ENCODE results near the gene PRCD.

PRCD gene, protein sequence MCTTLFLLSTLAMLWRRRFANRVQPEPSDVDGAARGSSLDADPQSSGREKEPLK

DNA sequence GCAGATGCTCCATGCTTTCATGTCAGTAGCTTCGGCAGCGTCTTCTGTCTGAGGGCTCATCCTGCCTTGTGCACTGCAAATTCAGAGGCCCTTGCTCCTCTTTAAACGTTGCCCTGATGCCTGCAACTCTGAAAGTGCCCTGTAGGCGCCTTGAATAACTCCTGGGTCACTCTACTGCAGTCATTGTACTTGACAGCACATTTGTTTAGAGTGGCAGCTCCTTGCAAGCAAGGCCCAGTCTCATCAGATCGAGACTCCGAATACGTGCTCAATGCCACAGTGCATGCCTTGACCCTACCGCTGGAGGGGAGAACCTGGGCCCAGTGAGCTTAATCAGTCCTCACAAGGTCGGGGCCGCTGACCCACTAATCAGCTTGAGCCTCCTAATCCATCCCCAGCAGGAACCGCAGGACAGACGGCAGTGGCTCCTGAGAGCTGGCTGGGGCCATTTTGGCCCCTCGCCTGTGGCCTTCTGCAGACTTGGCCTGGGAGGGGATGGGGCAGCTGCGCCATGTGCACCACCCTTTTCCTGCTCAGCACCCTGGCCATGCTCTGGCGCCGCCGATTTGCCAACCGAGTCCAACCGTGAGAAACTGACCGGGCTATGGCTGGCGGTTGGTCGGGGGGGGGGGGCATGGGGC is at the start of gene PRCD:
Gene PRCD, plus strand, starts transcription at position 414 of the 641 bp plus-strand sequence. Its CDS starts 98 bp downstream, at position 512.
- DNase-seq, result no peak

DNA sequence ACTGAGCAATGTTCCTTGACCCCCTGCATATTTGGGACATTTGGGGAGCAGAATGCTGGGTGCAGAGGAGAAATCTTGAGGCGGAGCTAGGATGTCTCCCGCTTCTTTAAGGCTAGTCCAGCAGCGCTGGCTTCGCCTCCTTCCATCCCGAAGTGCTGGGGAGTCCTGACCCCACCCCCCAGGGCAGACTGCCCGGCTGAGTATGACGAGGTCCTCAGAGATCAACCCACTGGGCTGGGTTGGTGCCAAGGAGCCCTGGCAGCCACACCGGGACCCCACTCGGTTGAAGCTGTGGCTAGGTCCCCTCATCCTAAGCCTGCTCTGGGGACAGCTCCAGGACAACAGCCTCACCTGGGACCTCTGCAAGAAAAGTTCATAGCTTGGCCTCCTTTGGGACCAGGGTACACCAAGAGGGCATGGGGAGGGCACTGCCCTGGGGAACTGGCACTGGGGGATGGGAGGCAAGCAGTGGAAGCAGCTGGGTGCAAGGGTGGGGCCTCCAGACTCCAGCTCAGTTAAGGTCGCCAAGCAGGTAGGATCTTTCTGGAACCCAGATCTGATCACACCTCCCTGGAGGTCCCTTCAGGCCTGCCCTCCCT is 49.6 kb upstream of the PRCD start:
- no peak for DNase-seq

DNA sequence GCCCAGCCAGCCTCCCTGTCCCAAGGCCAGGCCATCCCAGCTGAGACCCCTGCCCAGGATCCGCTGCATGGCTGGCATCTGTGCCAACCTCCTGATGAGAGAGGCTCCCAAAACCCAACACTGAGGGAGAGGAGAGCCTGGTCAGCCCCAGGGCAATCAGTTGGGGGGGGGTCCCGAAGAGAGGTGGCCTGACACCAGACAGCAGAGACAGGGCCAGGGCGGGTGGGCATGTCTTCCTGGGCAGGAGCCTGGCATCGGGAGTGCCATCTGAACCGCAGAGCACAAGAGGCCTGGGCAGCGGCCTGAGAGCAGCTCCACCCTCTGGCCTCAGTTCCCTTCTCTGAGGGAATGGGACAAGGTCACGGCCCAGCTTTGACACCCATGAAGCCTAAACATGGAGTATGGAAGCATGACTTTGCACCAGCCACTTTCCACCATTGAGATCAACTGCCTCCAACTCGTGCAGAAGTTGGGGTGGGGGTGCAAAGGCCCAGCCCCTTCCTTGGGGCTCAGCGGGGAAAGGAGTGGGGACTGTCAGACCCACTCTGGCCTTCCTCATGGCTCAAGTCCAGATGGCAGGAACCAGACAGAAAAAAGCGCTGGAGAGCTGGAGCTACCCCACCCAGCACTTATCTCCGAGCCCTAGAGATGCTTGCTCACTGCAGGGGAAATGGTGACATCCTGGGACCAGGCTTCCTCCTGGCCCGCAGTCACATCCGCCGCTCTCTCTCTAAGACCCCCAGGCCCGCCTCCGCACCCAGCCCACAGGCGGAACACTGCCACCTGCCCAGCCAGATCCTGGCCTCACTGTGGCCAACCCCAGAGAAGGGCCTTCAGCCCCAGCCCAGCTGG is 48.3 kb upstream of the PRCD start:
- no peak for DNase-seq

DNA sequence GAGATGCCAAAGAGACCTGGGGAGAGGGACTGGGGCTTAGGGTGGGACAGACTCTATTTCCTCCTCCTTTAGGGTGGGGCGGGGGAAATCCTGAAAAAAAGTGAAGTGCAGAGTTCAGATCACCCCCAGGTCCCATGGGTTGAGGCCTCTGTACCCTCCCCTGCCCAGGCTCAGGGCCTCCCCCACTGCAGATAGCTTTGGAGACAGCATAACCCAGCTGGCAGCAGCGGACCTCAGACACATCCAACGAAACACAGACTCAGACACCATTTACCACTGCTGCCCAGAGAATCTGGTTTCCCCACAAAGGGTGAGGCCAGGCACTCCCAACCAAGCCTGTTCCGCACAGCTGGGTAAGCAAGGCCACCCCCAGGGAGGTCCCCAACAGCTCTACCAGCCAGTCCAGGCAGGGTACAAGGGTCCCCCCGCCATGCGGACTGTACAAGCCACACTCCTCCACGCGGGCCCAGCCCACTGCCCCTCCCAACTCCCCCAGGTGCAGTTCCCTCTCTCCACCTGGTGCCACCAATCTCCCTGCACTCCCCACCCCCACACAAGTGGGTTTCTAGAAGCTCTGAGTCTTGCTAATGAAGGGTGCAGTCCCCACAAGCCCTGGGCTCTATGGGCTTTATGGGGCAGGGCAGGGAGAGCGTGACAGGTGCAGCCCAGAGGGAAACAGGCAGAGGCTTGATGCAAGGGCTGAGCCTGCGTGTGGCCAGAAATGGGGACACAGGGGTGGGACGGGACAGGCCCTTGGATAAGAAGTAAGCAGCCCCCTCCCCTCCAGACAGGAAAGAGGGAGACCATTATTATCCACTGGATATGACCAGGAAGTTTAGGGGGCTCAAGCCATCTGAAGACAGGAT is 47.5 kb upstream of the PRCD start:
- DNase-seq, result peak; percentile 11

DNA sequence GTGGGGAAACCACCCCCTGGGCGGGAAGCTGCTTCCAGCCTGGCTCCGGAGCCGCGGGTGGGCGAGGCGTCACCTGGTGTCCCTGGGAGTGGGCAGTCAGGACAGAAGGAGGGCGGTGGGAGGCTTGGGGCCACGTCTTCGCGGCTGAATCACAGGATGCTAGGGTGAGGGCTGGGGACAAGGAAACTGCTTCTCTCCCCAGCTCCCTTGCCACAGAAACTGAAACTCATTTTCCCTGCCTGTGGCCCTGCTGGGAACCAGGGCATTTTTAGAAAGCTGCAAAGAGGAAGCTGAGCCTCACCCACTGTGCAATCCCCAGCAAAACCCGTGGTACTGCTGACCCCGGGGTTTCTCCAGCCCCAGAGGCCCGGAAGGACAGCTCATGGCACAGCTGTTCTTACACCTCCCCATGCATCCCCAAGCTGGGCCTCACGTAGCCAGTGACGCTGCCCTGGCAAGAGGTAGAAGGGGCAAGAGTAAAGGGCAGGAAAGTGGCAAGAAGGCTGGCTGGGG is 46.8 kb upstream of the PRCD start:
- DNase-seq, result peak; percentile 1

DNA sequence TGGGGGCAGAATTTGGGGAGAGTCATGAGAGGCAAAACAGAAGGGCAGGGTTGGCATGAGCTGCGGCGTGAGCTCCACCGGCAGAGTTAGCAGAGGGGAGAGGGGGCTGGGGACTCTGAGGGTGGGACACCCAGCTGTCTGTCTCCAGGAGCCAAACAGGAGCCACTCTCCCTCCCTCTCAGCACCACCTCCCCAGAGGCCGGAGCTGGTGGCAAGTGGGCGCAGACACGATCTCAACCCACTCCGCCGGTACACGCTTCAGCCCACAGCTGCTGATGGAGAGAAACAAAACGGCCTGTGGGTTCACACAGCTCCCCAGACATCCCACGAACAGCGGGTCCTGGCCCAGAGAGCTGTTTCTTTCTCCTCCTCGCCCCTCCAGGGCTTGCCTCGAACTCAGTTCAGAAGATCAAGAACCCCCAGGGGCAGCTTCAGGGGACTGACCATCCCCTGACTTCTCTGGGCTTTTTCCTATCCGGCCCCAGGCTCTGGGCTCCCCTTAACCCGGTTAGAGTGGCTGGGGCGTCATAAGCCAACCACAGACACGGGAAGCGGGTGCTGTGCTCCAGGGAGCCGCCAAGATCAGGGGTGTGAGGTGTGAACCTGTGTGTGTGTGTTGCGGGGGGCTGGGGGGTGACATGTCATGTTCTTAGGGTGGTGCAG is 46.2 kb upstream of the PRCD start:
- no peak for DNase-seq

DNA sequence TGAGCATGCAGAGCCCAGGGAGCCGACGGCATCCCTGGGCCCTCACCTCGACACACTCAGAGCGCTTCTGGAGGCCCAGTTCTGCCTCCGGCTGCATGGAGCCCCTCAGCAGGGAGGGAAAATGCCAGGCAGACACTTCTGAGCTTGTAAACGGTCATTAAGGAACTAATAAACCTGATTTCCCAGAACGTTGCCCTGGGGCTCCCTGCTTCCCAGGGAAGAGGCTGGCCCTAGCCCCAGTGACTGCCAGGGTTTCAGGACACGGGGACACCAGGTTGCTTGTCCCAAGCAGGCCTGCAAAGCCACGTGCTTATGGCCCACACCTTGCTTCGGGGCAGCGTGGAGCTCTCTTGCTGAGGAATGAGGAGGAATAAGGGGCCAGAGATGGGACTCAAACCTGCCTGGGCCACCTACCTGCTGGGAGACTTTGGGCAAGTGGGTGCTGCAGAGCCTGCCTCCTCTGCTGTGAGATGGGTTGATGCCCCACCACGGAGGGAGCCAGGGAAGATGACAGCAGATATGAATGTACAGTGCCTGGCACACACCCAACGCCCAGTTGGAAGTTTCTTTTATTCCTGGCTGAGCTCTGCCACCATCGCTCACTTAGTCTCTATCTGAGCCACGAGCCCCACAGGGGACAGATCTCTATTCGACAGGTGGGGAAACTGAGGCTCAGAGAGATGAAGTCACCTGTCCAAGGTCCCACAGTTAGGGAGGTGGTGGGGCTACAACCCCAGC is 44.0 kb upstream of the PRCD start:
- no peak for DNase-seq

DNA sequence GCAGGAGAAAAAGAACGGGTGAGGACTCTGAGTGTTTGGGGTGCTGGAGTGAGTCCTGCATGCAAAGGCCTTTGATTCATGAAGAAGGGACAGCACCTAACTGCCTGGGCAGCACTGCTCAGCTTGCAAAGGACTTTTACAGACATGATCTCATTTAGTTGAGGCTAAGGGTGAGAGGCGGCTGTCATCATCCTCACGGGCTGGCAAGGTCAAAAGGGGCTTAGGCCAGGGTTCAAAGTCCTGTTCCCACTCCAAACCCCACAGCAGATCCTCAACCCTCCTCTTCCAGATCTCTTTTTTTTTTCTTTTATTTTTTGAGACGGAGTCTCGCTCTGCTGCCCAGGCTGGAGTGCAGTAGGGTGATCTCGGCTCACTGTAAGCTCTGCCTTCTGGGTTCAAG is 43.4 kb upstream of the PRCD start:
- no peak for DNase-seq

DNA sequence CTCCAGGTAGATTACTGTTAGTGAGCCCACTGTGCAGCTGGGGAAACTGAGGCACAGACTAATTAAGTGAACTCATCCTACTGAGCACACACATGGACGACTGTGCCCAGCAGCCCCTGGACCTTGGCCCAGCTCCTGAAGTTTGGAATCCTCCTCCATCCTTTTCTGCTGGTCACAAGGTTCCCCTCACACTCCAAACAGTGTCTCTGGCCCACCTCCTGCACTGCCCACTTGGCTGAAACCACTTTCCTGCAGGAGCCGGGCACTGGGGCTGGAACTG is 42.2 kb upstream of the PRCD start:
- no peak for DNase-seq

DNA sequence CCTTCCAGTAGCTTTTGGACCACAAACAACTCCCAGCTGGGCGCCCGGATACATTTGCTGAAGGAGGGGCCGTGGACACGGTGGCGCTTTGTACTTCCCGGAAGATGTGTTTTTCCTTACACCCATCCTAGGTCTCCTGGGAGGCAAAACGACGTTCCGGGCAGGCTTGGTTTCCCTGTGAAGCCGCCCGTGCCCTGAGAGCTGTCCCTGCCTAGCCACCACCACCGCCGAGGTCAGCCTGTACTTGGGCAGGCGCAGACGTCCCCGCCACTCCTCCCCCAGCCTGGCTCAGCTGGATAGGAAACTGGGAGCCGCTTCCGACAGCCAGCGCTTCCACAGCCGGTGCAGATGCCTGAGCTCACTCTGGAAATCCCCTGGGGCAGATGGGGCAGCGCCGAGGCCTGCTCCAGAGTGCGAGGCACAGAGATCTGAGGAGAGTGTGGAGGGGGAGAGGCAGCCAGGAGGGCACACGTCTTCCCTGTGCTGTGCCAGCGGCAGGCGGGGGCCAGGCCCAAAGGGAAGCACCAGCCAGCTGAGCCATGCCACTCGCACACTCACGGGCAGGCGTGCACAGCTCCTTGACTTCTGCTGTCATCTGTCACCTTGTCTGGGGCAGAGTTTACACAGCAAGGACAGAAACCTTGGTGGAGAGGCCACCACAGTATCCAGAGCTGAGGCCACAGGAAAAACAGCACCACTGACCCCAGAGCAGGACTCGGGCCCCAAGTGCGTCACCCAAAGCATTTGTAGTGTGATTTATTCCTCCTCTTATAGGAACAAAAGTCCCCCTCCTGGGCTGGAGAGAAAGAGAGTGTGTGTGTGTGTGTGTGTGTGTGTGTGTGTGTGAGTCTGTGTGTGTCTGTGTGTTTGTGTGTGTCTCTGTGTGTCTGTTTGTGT is 41.6 kb upstream of the PRCD start:
- DNase-seq, result peak; percentile 40

DNA sequence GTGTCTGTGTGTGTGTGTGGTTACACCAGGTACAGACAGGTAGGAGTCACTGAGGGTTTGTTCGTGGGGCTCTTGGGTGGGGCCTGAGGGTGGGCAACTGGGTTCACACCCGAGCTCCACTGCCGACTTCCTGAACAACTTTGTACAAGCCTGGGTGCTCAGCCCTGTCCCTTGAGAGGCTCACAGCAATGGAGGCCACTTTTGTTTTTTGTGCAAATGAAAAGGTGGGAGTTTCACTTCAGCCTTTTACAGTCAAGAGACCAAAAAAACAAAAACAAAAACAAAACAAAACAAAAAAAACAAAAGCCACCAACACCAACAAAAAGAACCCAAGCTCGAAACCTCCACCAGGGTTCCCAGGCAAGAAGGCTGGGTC is 41.0 kb upstream of the PRCD start:
- no peak for DNase-seq

DNA sequence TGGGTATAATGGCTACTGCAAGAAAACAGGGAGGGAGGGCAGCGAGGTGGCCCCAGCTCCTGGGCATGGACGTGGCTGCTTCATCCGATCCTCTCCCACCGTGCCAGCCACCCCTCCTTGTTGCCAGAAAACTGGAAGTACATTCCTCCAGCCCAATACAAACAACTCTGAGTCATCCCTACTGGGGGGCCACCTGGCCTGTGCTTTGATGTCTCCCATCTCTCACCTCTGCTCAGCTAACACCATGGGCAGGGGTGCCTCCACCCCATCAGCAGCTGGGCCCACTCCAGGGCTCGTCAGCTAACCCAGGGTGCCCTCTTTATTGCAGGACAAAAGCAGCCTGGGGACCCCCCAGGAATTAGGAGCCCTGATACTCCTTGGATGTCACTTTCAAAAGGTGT is 40.6 kb upstream of the PRCD start:
- no peak for DNase-seq

DNA sequence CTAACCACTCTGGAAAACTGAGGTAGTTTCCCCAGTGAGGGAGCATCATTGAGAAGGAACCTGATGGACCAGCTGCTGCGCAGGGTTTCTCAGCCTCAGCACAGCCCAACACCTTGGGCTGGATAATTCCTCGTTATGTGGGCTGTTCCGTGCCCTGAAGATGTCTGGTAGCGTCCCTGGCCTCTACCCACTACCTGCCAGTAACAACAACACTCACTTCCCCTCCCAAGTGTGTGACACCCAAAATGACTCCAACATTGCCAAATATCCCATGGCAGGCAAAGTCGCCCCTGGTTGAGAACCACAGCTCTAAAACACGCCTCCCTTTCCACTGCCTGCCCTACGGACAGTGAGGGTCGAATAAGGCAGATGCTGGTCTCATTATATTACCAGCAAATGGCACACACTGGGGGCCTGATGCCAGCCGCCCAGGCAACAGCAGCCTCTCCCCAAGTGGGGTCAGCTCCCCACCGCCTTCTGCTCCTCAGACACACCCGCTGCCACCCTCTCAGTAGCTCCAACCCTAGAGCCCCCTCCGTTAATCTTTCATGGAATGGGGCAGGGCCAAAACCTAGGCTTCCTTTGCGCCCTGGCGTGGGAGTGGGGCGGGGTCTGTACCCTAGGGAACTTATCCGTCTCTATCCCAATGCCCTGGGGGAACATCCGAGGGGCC is 39.6 kb upstream of the PRCD start:
- no peak for DNase-seq

DNA sequence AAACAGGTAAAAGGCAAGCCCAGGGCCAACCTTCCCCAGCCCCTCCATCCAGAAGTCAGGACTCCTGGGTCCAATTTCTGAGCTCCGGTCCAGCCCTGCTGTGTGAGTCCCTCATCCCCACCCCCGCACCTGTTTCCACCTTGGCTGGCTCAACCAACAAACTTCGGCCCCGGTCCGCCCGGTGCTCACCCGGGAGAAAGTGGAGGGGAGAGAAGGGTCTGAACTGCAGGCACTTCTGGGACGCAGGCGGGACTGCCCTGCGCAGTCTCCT is 39.2 kb upstream of the PRCD start:
- DNase-seq, result no peak

DNA sequence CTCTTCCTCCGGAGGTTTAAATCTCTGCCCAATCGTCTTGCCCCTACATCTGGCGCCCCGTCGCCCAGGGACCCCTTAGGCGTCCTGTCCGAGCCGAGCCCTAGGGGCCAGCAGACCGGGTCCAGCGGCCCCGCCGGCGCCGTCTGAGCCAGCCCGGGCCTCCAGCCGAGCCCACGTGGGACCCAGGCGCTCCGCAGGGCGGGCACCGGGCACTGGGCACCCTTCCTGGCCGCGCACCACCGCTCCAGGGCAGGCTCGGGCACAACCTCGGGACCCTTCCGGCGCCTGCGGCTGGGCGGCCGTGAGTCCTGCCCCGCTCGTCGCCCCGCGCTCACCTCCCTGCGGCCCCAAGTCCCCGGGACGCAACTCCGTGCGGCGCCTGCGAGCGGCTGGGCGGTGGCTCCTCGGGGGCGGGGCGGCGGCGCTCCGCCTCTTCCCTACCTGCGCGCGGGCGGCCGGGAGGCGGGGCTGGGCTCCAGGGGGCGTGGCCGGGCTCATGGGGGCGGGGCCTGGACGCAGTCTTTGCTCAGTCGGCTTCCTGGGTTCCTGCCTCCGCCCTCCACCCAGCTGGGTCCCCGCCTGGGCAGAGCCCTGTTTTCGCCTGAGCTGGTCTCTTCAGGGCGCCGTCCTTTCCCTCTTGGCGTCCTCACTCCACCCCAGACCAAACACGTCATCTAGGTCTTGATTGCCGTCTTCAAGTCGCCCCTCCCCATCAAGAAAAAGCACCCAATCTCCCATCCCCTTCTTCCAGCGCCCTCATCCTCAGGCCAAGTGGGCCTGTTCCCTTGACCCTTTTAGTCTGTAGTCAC is 38.6 kb upstream of the PRCD start, which contains the start of gene RHBDF2:
Gene RHBDF2, minus strand, starts transcription at position 406 of the 809 bp plus-strand sequence. CDS start 19,899 bp downstream, outside the sequence.
- peak; percentile 53 for DNase-seq

DNA sequence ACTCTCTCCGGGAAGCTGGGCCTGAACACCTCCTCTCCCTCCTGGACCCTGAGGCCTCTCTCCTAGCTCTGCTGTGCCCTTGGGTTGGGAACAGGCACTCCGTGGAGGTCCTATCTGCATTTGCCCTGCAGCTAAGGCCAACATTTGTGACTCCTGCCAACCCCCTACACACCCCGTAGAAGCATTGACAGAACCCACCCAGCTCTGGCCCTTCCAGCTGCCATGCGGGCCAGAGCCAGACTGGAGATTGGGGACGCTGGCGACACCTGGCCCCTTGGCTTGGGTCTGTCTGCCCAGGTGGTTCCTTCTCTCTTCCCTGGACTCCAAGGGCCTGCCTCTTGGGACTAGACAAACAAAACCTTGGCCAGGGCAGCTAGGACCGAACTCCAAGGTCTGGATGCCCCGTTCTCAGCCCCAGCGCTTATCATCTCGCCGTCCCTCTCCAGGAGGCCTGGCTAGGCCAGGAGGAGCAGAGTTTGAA is 38.0 kb upstream of the PRCD start:
- DNase-seq, result no peak

DNA sequence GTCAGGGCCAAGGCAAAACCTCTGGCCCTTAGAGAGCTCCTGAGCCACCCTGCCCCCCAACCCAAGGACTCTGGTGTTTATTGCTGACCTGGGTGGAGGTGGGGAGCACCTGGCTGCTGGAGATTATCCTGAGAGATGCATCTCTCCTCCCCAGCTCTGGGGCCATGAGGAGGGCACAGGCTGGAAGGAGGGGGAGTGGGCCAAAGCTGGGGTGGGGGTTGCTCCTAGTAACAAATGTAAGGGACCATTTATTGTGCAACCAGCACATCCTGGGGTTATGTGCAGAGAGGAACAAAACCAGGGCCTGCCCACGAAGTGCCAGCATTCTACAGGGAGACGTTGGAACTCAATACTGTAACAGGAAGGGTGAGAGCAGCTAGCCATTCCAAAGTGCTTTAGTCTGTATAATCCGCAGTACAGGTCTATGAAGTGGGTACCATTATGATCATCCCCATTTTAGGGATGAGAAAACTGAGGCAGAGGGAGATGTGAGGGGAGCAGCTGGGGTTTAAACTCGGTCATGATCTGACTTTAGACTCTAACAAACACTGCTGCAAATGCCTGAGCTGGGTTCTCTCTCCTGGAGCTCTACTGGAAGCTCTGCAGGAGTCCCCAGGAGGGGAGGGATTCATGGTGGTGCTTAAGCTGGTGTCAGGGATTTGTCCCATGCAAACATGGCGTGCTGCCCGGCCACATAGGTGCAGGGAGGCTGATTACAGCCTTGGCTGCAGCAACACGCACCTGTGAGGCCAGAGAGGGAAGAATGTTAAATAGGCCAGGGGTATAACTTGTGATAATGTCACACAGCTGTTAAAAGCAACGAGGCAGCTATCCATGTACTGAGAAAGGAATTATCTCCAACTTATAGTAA is 37.3 kb upstream of the PRCD start:
- no peak for DNase-seq

DNA sequence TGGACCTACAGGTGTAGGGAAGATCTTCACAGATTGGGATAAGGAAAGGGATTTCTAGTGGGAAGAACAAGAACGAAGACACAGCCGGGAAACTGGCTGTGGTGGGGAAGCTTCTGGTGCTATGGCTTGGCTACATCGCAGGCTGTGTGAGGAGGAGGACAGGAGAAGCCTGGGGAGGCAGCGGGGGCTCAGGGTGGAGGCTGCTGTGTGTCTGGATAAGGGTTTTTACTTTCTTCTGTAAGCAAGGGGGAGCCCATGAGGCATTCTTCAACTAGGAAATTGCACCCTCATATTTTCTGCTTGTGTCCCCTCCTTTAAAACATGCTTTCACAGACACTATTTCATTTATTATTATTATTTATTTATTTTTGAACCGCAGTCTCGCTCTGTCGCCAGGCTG is 35.7 kb upstream of the PRCD start:
- DNase-seq, result no peak

All from DMS79 treated with DMSO at 0.1 percent for 48 hours (cell line).